OCI-LY3 (cell line): Measurements from ENCODE around the gene NAV1.

Experiments used
- H2AFZ ChIP-seq: fragments of 200-600, 300-600 bp; shearing (Covaris generic); 2 replicates; pipeline ENCODE4 v1.6.0; 2014; ENCODE audit warnings: antibody characterized with exemption, low read depth, low read length
- H3K27ac ChIP-seq: fragments of 200-600, 300-600 bp; sonication (generic); 2 replicates; pipeline ENCODE4 v1.5.1; 2014; ENCODE audit warnings: mild to moderate bottlenecking, low read length, moderate library complexity, mixed read lengths
- H3K27me3 ChIP-seq: fragments of 200-600, 300-600 bp; sonication (generic); 2 replicates; pipeline ENCODE4 v1.6.1; 2014; ENCODE audit warnings: low read depth, low read length, mixed read lengths
- H3K36me3 ChIP-seq: fragments of 200-600, 300-600 bp; sonication (generic); replicated peaks from 2 replicates; pipeline ENCODE3; 2014; ENCODE audit warnings: low read depth, low read length, mixed read lengths
- H3K4me1 ChIP-seq: fragments of 300-600, 200-600 bp; sonication (generic); 2 replicates; pipeline ENCODE4 v1.6.1; 2014; ENCODE audit warnings: low read length, mixed read lengths
- H3K4me2 ChIP-seq: fragments of 200-600, 300-600 bp; sonication (generic); 2 replicates; pipeline ENCODE4 v1.6.1; 2014; ENCODE audit warnings: low read length, mixed read lengths
- H3K4me3 ChIP-seq: fragments of 300-600, 200-600 bp; sonication (generic); 2 replicates; pipeline ENCODE4 v1.5.1; 2014; ENCODE audit warnings: antibody characterized with exemption, mild to moderate bottlenecking, low read length, moderate library complexity
- H3K79me2 ChIP-seq: fragments of 300-600, 200-600 bp; shearing (Covaris generic); 2 replicates; pipeline ENCODE4 v1.6.1; 2014; ENCODE audit warnings: mild to moderate bottlenecking, low read length, mixed read lengths
- H3K9ac ChIP-seq: fragments of 300-600, 200-600 bp; shearing (Covaris generic); 2 replicates; pipeline ENCODE4 v1.6.0; 2014; ENCODE audit warnings: mild to moderate bottlenecking, low read length, moderate library complexity
- H3K9me3 ChIP-seq: fragments of 200-600, 300-600 bp; shearing (Covaris generic); 2 replicates; pipeline ENCODE4 v1.6.1; 2014; ENCODE audit warnings: low read length, mixed read lengths; ENCODE audit not compliant: insufficient read depth
- H4K20me1 ChIP-seq: fragments of 200-600, 300-600 bp; sonication (generic); 2 replicates; pipeline ENCODE4 v1.6.1; 2016; ENCODE audit warnings: low read length, mixed read lengths; ENCODE audit not compliant: insufficient read depth
- CTCF ChIP-seq: fragments of 200-600, 300-600 bp; sonication (generic); IDR thresholded peaks from 2 replicates; pipeline ENCODE4 v1.5.1; 2014; ENCODE audit warnings: antibody characterized with exemption, low read length, low read depth
- EZH2phosphoT487 ChIP-seq: fragments of 200-600 bp; shearing (Covaris generic); IDR thresholded peaks from 2 replicates; pipeline ENCODE4 v1.6.1; 2018; ENCODE audit warnings: antibody characterized with exemption, mixed run types, low read depth

The NAV1 gene

GRCh38 chr1:201495551-201496295 lies 43.2 kb upstream of the NAV1 start:
- Histone ChIP-seq H3K4me1 (0 out of 2 replicates have a peak, but pooled peaks cover under 1% of the 10 kb centered on the region), H3K4me2 (no peak overlapping the region), H3K36me3 (peaks cover 58% of the 10 kb centered on the region), H4K20me1 (peaks cover 16% of the 10 kb centered on the region), H3K27ac (no peak overlapping the region), H3K9ac (no peak overlapping the region), H3K27me3 (no peaks in the 10 kb centered on the region), H2AFZ (no peak overlapping the region), H3K79me2 (peaks cover 22% of the 10 kb centered on the region), H3K9me3 (no peaks in the 10 kb centered on the region), H3K4me3 (no peak overlapping the region)
- TF ChIP-seq EZH2phosphoT487 (no peak), CTCF (no peak)

GRCh38 chr1:201496296-201496690 lies 42.6 kb upstream of the NAV1 start:
- Histone ChIP-seq H3K27ac (no peak overlapping the region), H3K36me3 (peaks cover 64% of the 10 kb centered on the region), H3K4me3 (no peak overlapping the region), H3K4me2 (no peak overlapping the region), H3K9ac (no peak overlapping the region), H3K9me3 (no peaks in the 10 kb centered on the region), H4K20me1 (peaks cover 22% of the 10 kb centered on the region), H3K79me2 (peaks cover 28% of the 10 kb centered on the region), H2AFZ (no peak overlapping the region), H3K4me1 (no peaks in the 10 kb centered on the region), H3K27me3 (no peaks in the 10 kb centered on the region)
- TF ChIP-seq CTCF: no peak
- TF ChIP-seq EZH2phosphoT487: no peak

GRCh38 chr1:201497935-201498509 lies 40.9 kb upstream of the NAV1 start:
- Histone ChIP-seq H3K4me3 (no peak overlapping the region), H3K4me2 (no peak overlapping the region), H3K9me3 (no peaks in the 10 kb centered on the region), H3K27ac (no peak overlapping the region), H3K9ac (no peak overlapping the region), H3K4me1 (no peaks in the 10 kb centered on the region), H3K27me3 (no peaks in the 10 kb centered on the region), H3K36me3 (peaks cover 55% of the 10 kb centered on the region), H2AFZ (no peak overlapping the region), H3K79me2 (peaks cover 39% of the 10 kb centered on the region), H4K20me1 (peaks cover 24% of the 10 kb centered on the region)
- no peak for TF ChIP-seq CTCF
- no peak for TF ChIP-seq EZH2phosphoT487

- Histone ChIP-seq H3K79me2 (peaks cover 45% of the 10 kb centered on the region), H2AFZ (no peak overlapping the region), H4K20me1 (peaks cover 24% of the 10 kb centered on the region), H3K9ac (no peak overlapping the region), H3K27me3 (no peaks in the 10 kb centered on the region), H3K9me3 (no peaks in the 10 kb centered on the region), H3K4me3 (no peak overlapping the region), H3K27ac (no peak overlapping the region), H3K36me3 (peaks cover 52% of the 10 kb centered on the region), H3K4me2 (no peak overlapping the region), H3K4me1 (no peaks in the 10 kb centered on the region)
- TF ChIP-seq CTCF (no peak), EZH2phosphoT487 (no peak)
Measured at GRCh38 chr1:201498621-201499020, 40.3 kb upstream of the NAV1 start.
